OCI-M1 (cell line): Measurements from ENCODE around the gene DNAJC24.
"Not testable (repeated sequence)": the region's sequence is repeated elsewhere in the genome, so short reads cannot be mapped to it uniquely, and the experiment has no call there.

Experiments used
- DNase-seq: peaks from one replicate; lab custom pipeline; 2025; lab: John Stamatoyannopoulos, UW

The DNAJC24 gene

GRCh38 chr11:31369348-31370329 lies at the start of gene DNAJC24, which contains the start of gene DCDC1:
Gene DNAJC24, plus strand, starts transcription at chr11:31369860. Its CDS starts 889 bp downstream, at chr11:31370749.
Gene DCDC1, minus strand, starts transcription at chr11:31369739. Its CDS starts 41,459 bp downstream, at chr11:31328280.
- peak; percentile 96 for DNase-seq

DNA sequence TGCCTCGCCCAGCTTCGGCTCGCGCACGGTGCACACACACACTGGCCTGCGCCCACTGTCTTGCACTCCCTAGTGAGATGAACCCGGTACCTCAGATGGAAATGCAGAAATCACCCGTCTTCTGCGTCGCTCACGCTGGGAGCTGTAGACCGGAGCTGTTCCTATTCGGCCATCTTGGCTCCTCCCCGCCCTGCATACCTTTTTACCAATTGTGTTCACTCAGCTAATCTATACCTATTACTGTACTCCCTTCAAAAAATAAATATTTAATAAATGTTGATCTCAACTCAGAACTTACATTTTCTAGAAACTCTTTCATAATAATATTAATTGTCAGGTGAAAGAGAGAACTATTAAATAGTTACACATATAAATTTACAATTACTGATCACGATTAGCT lies 48.2 kb upstream of the DNAJC24 start:
- not testable (repeated sequence) for DNase-seq

- no peak for DNase-seq
Observed at GRCh38 chr11:31323145-31323544, 46.5 kb upstream of the DNAJC24 start.

DNA sequence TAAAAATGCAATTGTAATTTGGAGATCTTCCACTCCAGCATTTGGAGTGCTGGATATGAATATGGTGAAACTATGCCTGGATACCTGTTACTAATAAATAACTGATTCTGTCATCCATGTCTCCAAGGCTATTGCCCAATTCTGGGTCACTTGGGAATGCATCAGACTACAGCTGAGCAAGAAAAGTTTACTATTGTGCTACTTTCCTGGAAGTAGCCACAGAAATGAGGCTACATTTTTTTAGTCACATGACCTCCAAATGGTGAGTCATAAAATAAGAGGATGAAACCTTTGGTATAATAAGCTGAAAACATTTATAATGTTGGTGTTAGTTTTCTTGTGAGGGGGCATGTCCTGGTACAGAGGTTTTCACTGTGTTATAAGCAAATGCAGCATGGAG lies 44.5 kb upstream of the DNAJC24 start:
- peak; percentile 65 for DNase-seq

DNA sequence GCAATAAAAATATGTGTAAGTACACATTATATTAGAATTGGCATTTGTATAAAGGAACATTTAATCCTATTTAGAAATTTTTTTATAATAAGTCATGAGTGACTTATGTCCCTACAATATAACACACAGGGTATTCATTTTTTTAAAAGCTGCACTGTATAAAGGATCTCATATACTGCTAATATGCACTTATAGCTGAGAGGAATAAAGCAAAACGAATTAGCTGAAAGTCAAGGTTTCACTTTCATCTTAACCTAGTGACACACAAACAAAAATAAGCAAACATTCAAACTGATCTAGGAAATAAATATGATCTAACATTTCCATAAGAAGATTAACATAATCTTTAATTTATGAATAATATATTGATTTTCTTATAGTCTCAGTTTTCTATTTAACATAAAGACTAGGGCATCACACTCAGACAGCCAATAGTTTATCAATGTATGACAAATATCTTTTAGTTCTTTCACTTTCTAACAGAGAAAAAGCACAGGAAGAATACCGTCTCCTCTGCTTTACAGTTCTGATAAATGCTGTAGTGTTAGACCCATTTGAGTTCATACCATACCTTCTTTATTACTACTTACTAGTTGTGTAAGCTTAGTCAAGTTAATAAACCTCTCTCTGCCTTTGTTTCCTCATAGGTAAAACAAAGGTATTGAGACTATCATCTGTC lies 43.1 kb upstream of the DNAJC24 start:
- peak; percentile 67 for DNase-seq

DNA sequence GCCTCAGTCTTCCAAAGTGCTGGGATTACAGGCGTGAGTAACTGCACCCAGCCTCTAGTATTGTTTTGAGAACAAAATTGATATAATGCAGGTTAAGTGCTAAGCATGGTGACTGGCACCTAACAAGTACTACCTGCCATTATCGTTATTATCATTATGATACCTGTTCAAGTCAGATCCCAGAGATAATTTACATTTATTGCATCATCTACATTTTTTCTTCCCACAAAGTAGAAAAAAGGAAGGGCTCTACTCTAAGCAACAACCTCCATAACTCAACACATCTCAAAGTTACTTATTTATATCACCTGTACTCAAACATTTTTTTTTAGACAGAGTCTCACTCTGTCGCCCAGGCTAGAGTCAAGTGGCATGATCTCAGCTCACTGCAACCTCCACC lies 42.2 kb upstream of the DNAJC24 start:
- DNase-seq, result no peak

DNA sequence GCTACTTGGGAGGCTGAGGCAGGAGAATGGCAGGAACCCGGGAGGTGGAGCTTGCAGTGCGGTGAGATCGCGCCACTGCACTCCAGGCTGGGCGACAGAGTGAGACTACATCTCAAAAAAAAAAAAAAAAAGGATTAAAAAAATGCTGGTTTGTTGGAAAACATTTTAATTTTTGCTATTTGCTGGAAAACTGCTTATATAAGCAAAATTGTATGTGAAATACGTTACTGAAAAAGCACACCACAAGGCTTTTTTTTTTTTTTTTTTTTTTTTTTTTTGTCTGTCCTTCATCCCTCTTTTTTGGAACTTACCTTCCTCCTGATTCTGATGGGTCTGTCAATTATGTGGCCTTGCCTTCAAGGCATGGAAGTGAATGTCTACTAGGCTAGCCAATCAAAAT lies 41.0 kb upstream of the DNAJC24 start:
- DNase-seq, result no peak

- peak; percentile 41 for DNase-seq
Observed at GRCh38 chr11:31337806-31338205, 31.9 kb upstream of the DNAJC24 start.

- DNase-seq, result peak; percentile 51
Observed at GRCh38 chr11:31340903-31341572, 28.6 kb upstream of the DNAJC24 start.

- DNase-seq, result no peak
Observed at GRCh38 chr11:31351168-31351567, 18.5 kb upstream of the DNAJC24 start.

DNA sequence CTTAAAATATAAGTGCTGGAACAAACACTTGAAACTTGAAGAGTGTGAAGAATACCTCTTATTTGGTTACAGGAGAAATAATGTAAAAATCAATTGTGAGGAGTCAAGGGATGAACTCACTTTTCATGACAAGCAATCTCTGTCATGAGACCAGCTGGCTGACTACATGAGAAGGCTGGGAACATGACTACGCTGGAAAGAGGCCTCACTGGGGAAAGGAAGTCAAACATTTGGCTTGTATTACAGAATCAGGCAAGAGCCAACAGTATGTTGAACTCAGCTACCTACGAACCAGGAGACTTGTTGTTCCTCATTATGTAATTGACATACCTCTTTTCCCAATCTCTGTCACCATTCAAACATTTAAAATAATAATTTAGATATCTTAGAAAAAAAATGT lies 14.5 kb upstream of the DNAJC24 start:
- DNase-seq, result no peak

DNA sequence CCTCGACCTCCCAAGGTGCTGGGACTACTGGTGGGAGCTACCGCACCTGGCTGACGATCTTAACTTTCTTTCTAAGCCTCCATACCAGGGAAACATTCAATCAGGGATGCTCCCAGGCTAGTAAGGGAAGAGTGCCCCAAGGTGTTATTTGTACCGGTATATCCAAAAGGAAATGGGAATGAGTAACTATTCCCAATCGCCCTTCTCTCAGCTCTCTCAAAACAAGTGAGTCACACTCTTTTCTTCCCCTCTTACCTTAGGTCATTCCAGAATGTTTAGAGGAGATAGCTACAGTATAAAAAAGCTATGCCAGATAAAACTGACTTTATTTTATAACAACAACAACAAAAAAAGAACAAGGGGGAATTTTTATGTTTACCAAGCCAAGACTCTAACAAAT lies 13.8 kb upstream of the DNAJC24 start:
- DNase-seq, result no peak

- DNase-seq, result no peak
Observed at GRCh38 chr11:31361743-31362142, 7.9 kb upstream of the DNAJC24 start.

DNA sequence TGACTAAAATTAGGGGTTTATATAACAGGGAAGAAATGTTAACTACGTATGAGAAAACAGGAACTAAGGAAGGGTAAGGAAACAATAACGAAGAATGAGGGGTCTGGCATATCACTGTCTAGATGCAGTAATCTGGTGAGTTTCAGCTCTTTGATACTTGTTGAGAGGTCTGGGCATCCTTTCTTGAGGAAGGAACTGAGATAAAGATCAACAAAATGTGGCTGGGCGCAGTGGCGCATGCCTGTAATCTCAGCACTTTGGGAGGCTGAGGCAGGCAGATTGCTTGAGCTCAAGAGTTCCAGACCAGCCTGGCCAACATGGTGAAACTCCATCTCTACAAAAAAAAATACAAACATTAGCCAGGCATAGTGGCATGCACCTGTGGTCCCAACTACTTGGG lies 2.9 kb upstream of the DNAJC24 start:
- no peak for DNase-seq

DNA sequence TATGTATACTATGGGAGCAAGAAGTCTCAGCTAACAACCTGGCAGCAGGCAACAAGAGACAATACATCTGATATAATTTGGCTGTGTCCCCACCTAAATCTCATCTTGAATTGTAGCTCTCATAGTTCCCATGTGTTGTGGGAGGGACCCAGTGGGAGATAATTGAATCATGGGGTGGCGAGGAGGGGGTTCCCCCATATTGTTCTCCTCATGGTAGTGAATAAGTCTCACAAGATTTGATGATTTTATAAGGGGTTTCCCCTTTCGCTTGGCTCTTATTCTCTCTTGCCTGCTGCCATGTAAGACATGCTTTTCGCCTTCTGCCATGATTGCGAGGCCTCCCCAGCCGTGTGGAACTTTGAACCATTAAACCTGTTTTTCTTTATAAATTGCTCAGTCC lies 6.2 kb downstream of the DNAJC24 start:
- DNase-seq, result no peak

DNA sequence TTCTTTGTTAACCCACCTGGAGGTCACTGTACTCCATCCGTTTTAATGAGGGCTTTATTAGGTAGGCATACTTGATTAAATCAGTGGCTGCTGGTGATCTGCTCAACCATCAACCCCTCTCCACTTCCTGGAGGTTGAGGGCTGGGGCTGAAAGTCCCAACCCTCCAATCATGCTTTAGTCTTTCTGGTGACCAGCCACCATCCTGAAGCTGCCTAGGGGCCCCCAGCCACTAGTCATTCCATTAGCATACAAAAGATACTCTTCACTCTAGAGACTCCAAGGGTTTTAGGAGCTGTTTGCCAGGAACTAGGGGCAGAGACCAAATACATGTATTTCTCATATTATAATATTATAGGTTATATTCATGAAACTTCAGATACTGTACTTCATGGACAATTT lies 13.5 kb downstream of the DNAJC24 start:
- DNase-seq, result no peak

DNA sequence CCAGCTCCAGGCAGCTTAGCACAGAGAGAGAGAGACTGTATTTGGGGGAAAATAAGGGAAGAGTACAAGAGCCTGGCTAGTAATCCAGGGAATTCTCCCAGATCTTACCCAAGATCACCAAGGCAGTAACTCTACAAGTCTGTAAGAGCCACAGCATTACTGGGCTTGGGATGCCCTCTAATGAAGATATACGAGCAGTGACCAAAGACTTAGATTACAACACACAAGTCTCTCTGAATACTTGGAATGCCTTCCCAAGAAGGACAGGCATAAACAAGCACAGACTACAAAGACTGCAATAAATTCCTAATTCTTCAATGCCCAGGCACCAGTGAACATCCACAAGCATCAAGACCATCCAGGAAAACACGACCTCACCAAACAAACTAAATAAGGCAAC lies 17.7 kb downstream of the DNAJC24 start:
- DNase-seq, result no peak

DNA sequence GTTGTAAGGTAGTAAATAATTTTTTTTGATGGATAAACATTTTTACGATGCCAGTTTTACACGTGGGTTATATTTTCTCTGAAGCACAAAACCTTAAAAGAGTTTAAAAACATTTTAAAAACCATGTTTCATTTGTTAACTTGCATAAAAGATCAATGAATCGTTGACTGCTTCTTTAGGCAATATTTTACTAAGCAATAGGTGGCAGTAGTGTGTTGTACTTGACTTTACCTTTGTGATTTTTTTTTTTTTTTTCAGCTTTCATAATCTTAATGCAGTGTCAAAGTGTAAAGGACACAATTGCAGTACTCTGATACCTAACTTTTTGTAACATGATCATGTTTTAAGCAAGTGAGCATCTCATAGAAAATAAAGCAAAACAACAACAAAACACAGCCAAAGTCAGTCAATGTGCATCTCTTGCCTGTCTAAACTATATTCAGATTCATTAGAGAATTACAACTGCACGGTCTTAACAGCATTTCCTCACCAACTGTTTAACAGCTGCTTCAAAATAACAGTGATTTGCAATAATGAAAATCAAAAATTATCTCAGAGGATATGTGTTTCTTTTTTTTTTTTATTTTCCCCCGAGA lies 27.7 kb downstream of the DNAJC24 start:
- DNase-seq, result peak; percentile 64

DNA sequence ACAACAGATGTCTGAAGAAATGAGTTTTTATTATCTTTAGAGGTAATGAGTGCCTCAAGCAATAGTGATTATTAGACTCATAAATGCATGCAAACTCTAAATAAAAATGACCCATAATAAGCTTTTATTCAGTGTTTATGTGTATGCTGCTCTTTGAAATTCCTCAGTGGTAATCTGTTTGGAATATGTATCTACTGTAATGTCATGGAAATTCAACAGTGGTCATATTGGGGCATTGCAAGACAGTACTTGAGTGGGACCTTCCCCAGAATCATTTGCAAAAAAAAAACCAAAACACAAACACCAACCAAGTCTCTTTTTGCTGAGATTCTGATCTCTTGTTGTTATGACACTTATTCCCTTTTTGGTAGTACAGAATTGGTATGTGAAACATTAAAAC lies 35.0 kb downstream of the DNAJC24 start:
- DNase-seq, result no peak

GRCh38 chr11:31408201-31408600 lies 38.5 kb downstream of the DNAJC24 start:
- no peak for DNase-seq

- DNase-seq, result no peak
Observed at GRCh38 chr11:31412946-31413345, 43.3 kb downstream of the DNAJC24 start.

DNA sequence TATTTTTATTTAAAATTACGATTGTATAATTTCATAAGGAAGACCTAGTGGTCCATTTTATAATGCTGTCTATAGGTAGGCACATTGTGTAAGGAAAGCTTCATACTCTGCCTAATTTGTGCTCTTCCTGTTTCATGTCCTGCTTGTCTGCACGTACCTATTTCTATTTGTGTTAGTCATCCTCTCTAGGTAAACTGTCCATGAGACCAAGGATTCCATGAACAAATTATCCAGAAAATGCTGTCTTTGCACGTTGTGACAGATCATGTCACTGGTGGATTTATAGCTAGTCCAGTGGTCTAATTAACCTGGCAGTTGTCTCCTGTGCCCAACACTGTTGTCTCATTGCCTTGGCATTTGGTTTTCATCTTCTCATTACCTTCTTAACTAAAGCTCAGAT lies 44.7 kb downstream of the DNAJC24 start:
- DNase-seq, result no peak
